ENCODE results near the gene SMIM5. TPM values are rescaled to one million over a fixed set of nuclear protein-coding genes. Genes with fewer than 3 reads are reported as not detected.

The SMIM5 gene
- total and polyA plus RNA-seq, 7 donors: 0.82 to 29.6 (median 5.5) TPM

DNA sequence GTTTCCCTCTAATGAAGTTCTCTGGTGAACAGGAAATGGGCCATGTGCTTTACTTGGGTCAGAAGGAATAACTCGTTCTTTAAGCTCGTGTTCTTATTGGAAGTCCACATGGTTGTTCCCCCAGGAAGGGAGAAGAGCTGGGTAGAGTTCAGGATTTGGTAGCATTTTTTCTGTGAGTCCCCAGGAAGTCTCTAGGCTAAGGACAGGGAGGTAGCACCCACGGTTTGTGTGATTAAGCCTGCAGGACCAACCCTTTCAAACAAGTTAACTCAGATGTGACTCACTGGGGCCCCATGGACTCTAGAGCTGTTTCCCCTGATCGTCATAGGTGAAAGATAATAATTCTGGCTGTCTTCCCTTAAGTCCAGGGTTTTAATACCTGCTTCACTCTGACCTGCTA lies 50.3 kb downstream of the SMIM5 start:
- TF ChIP-seq EP300 (IDR thresholded peaks at IDR 0.05) (no peak), POLR2AphosphoS5 (IDR thresholded peaks at IDR 0.05) (no peak), POLR2A (IDR thresholded peaks at IDR 0.05) (no peak)
- TF ChIP-seq, protein P1, sequence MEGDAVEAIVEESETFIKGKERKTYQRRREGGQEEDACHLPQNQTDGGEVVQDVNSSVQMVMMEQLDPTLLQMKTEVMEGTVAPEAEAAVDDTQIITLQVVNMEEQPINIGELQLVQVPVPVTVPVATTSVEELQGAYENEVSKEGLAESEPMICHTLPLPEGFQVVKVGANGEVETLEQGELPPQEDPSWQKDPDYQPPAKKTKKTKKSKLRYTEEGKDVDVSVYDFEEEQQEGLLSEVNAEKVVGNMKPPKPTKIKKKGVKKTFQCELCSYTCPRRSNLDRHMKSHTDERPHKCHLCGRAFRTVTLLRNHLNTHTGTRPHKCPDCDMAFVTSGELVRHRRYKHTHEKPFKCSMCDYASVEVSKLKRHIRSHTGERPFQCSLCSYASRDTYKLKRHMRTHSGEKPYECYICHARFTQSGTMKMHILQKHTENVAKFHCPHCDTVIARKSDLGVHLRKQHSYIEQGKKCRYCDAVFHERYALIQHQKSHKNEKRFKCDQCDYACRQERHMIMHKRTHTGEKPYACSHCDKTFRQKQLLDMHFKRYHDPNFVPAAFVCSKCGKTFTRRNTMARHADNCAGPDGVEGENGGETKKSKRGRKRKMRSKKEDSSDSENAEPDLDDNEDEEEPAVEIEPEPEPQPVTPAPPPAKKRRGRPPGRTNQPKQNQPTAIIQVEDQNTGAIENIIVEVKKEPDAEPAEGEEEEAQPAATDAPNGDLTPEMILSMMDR (IDR thresholded peaks at IDR 0.05): no peak
- peaks cover 0 to 18% (median under 1%) of the 10 kb centered on the region in 4 donors for H3K36me3 ChIP-seq
- H3K4me3 ChIP-seq: no peak overlapping the region
- no peaks in the 10 kb centered on the region for H3K9me3 ChIP-seq
- WGBS, 2 donors: 52 to 79% methylated on average over 4 of the region's 4 CpGs
- no peak for DNase-seq
- H3K27me3 ChIP-seq: no peaks in the 10 kb centered on the region
- intact Hi-C loops (cut with DNase I): no loop called here
- peaks cover 0 to 56% (median 45%) of the 10 kb centered on the region in 4 donors for H3K4me1 ChIP-seq
- H3K27ac ChIP-seq: peak overlapping the region in 1 of 4 donors; percentile 31

DNA sequence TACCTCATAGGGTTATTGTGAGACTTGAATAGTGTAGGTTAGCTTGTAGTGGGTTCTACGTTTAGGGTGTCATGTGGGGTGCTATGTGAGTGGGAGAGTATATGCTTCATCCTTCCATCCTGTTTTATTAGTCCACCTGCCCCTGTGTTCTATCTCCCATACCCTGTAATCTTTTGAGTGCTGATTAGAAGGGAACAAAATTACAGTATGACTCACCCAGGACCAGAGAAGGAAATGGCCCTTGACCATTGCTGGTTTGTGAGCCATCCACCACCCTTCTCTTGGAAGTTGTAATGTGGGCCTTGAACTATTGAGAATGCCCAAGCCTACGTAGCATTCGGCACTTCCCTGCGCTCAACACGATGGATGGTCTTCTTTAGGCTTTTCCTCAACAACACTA lies 51.0 kb downstream of the SMIM5 start:
- no peak for TF ChIP-seq EP300 (IDR thresholded peaks at IDR 0.05)
- TF ChIP-seq, protein P1 (IDR thresholded peaks at IDR 0.05): no peak
- whole genome bisulfite sequencing, 2 donors: 82 to 92% methylated on average over 5 of the region's 5 CpGs
- no peaks in the 10 kb centered on the region for H3K27me3 ChIP-seq
- H3K36me3 ChIP-seq: peaks cover 0 to 11% (median 0%) of the 10 kb centered on the region in 4 donors
- no peak overlapping the region for H3K4me3 ChIP-seq
- no peak for DNase-seq
- no peaks in the 10 kb centered on the region for H3K9me3 ChIP-seq
- H3K4me1 ChIP-seq: peaks cover 0 to 58% (median 48%) of the 10 kb centered on the region in 4 donors
- peak overlapping the region; percentile 22 to 62 (median 26) for H3K27ac ChIP-seq
- intact Hi-C loops (cut with DNase I): no loop called here

- TF ChIP-seq EP300 (IDR thresholded peaks at IDR 0.05): no peak
- TF ChIP-seq POLR2AphosphoS5 (IDR thresholded peaks at IDR 0.05): no peak
- TF ChIP-seq, protein P1 (IDR thresholded peaks at IDR 0.05): no peak
- TF ChIP-seq POLR2A (IDR thresholded peaks at IDR 0.05): no peak
- Histone ChIP-seq H3K9me3 (no peaks in the 10 kb centered on the region), H3K4me3 (no peak overlapping the region), H3K4me1 (peaks cover 0 to 63% (median 52%) of the 10 kb centered on the region in 4 donors), H3K27me3 (no peaks in the 10 kb centered on the region), H3K27ac (peak overlapping the region; percentile 22 to 62 (median 26)), H3K36me3 (peaks cover 0 to 5% (median 0%) of the 10 kb centered on the region in 4 donors)
- peak; percentile 53 for DNase-seq
- intact Hi-C loops (cut with DNase I): no loop called here
- 26 to 69% methylated on average over 7 of the region's 7 CpGs for WGBS, 2 donors
Observed at GRCh38 chr17:75684924-75685323, 51.7 kb downstream of the SMIM5 start.

- Histone ChIP-seq H3K36me3 (peaks cover 0 to 5% (median 0%) of the 10 kb centered on the region in 4 donors), H3K27ac (peak overlapping the region; percentile 17 to 62 (median 26)), H3K27me3 (no peaks in the 10 kb centered on the region), H3K4me1 (peaks cover 0 to 63% (median 55%) of the 10 kb centered on the region in 4 donors), H3K4me3 (no peak overlapping the region), H3K9me3 (no peaks in the 10 kb centered on the region)
- no peak for TF ChIP-seq POLR2A (IDR thresholded peaks at IDR 0.05)
- TF ChIP-seq, protein P1 (IDR thresholded peaks at IDR 0.05): no peak
- TF ChIP-seq POLR2AphosphoS5 (IDR thresholded peaks at IDR 0.05): no peak
- no peak for TF ChIP-seq EP300 (IDR thresholded peaks at IDR 0.05)
- intact Hi-C loops (cut with DNase I): no loop called here
- DNase-seq: peak; percentile 34
- 60 to 86% methylated on average over 3 of the region's 3 CpGs for WGBS, 2 donors
Observed at GRCh38 chr17:75685499-75685898, 52.3 kb downstream of the SMIM5 start.
